HAP-1 (cell line): ENCODE data around the gene AHNAK2.

Source experiments
- DNase-seq, 2 experiments: peaks; one replicate each; pipeline ENCODE4 v3.0.0-alpha.2; 2016 to 2020; ENCODE audit warnings: low spot score in 2 of 2
- H3K27me3 ChIP-seq: fragments of 250-450 bp; sonication (Bioruptor Pico); 2 replicates; pipeline ENCODE4 v1.5.1; 2020; ENCODE audit warnings: low read depth, mild to moderate bottlenecking, moderate library complexity
- H3K36me3 ChIP-seq: fragments of 250-450 bp; sonication (Bioruptor Pico); replicated peaks from 2 replicates; pipeline ENCODE4 v1.5.1; 2020; ENCODE audit warnings: mild to moderate bottlenecking
- H3K4me1 ChIP-seq: fragments of 250-450 bp; sonication (Bioruptor Pico); 2 replicates; pipeline ENCODE4 v1.5.1; 2020; ENCODE audit warnings: mild to moderate bottlenecking
- H3K4me3 ChIP-seq: fragments of 250-450 bp; sonication (Bioruptor Pico); 2 replicates; pipeline ENCODE4 v1.5.1; 2020; ENCODE audit warnings: mild to moderate bottlenecking, moderate library complexity
- H3K9me3 ChIP-seq: fragments of 250-450 bp; sonication (Bioruptor Pico); 2 replicates; pipeline ENCODE4 v1.5.1; 2020; ENCODE audit warnings: mild to moderate bottlenecking, moderate library complexity
- in situ Hi-C: fragments of 300-500 bp; cut with MboI; formaldehyde crosslinking; loops from 3 replicates; pipeline ENCODE4 v1.14.3; 2020; ENCODE audit warnings: low sequenced_read_pairs, inconsistent platforms, mixed read lengths

The AHNAK2 gene

GRCh38 chr14:105005929-105006830, 28.0 kb upstream of the AHNAK2 start:
- Histone ChIP-seq H3K4me3 (no peak overlapping the region), H3K36me3 (peaks cover 41% of the 10 kb centered on the region), H3K9me3 (no peaks in the 10 kb centered on the region), H3K4me1 (no peaks in the 10 kb centered on the region; the same call in 1 of the 2 replicates), H3K27me3 (no peaks in the 10 kb centered on the region)
- DNase-seq = no peak
- in situ Hi-C loops = no loop called here

GRCh38 chr14:105005329-105005928, 27.3 kb upstream of the AHNAK2 start:
- Histone ChIP-seq H3K9me3 (no peaks in the 10 kb centered on the region), H3K36me3 (peaks cover 34% of the 10 kb centered on the region), H3K4me3 (no peak overlapping the region), H3K27me3 (no peaks in the 10 kb centered on the region), H3K4me1 (no peaks in the 10 kb centered on the region; the same call in 1 of the 2 replicates)
- DNase-seq = no peak
- in situ Hi-C loops = no loop called here

GRCh38 chr14:104999361-104999760, 21.2 kb upstream of the AHNAK2 start:
- H3K4me1 ChIP-seq = no peaks in the 10 kb centered on the region
- no peaks in the 10 kb centered on the region for H3K9me3 ChIP-seq
- DNase-seq = no peak
- in situ Hi-C loops = no loop called here
- no peaks in the 10 kb centered on the region for H3K27me3 ChIP-seq
- no peak overlapping the region for H3K4me3 ChIP-seq
- no peaks in the 10 kb centered on the region for H3K36me3 ChIP-seq

DNA sequence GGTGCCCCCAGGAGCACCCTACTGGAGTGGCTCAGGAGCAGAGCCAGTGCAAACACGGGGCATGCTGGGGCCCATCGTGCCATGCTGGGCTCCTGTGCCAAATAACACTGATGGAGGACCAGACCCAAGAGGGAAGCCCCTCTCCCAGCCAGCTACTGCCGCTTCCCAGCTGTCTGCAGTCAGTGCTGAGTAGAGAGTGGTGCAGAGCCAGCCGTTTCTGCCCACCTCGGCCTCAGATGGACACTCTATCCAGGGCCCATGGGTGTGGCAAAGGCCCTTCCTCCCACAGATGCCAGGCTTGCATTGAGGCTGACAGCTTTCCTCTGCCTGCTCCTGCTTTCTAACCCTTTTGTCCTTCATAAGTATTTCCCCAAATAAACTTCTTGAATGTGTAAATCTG, 20.6 kb upstream of the AHNAK2 start:
- no peaks in the 10 kb centered on the region for H3K4me1 ChIP-seq
- in situ Hi-C loops = no loop called here
- no peaks in the 10 kb centered on the region for H3K27me3 ChIP-seq
- no peak for DNase-seq
- H3K9me3 ChIP-seq = no peaks in the 10 kb centered on the region
- no peaks in the 10 kb centered on the region for H3K36me3 ChIP-seq
- H3K4me3 ChIP-seq = no peak overlapping the region

GRCh38 chr14:104996483-104996882, 18.3 kb upstream of the AHNAK2 start:
- Histone ChIP-seq H3K9me3 (no peaks in the 10 kb centered on the region), H3K4me3 (no peak overlapping the region), H3K36me3 (no peaks in the 10 kb centered on the region), H3K27me3 (no peaks in the 10 kb centered on the region), H3K4me1 (no peaks in the 10 kb centered on the region)
- in situ Hi-C loops = no loop called here
- DNase-seq = no peak

DNA sequence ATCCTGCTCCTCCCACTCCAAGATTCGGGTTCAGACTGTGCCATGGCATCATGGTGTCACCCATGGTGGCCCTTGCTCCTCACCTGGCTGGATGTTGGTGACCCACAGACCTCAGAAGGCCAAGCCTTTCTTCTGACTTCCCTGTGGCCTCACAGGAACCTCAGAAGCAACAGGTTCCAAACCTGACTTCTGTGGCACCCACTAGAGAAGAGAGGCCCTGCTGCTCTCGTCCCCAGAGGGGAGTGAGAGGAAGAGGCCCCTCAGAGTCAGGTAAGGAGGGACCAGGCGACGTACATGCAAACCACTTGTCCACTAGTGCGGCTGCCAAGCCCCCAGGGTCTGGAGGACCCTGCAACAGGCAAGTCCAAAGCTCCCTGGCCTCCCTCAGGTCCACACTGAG, 17.9 kb upstream of the AHNAK2 start:
- Histone ChIP-seq H3K27me3 (no peaks in the 10 kb centered on the region), H3K9me3 (no peaks in the 10 kb centered on the region), H3K4me1 (no peaks in the 10 kb centered on the region), H3K36me3 (no peaks in the 10 kb centered on the region), H3K4me3 (no peak overlapping the region)
- DNase-seq = no peak
- in situ Hi-C loops = no loop called here

GRCh38 chr14:104994978-104995377, 16.8 kb upstream of the AHNAK2 start:
- no peaks in the 10 kb centered on the region for H3K36me3 ChIP-seq
- no peaks in the 10 kb centered on the region for H3K4me1 ChIP-seq
- H3K27me3 ChIP-seq = no peaks in the 10 kb centered on the region
- in situ Hi-C loops = no loop called here
- DNase-seq = no peak
- H3K9me3 ChIP-seq = no peaks in the 10 kb centered on the region
- no peak overlapping the region for H3K4me3 ChIP-seq

GRCh38 chr14:104993808-104994591, 15.8 kb upstream of the AHNAK2 start:
- Histone ChIP-seq H3K36me3 (no peaks in the 10 kb centered on the region), H3K4me1 (no peaks in the 10 kb centered on the region), H3K27me3 (no peaks in the 10 kb centered on the region), H3K9me3 (no peaks in the 10 kb centered on the region), H3K4me3 (no peak overlapping the region)
- in situ Hi-C loops = no loop called here
- DNase-seq = no peak

GRCh38 chr14:104993306-104993705, 15.1 kb upstream of the AHNAK2 start:
- in situ Hi-C loops = no loop called here
- no peaks in the 10 kb centered on the region for H3K27me3 ChIP-seq
- no peaks in the 10 kb centered on the region for H3K36me3 ChIP-seq
- no peak overlapping the region for H3K4me3 ChIP-seq
- DNase-seq = no peak
- no peaks in the 10 kb centered on the region for H3K9me3 ChIP-seq
- no peaks in the 10 kb centered on the region for H3K4me1 ChIP-seq

DNA sequence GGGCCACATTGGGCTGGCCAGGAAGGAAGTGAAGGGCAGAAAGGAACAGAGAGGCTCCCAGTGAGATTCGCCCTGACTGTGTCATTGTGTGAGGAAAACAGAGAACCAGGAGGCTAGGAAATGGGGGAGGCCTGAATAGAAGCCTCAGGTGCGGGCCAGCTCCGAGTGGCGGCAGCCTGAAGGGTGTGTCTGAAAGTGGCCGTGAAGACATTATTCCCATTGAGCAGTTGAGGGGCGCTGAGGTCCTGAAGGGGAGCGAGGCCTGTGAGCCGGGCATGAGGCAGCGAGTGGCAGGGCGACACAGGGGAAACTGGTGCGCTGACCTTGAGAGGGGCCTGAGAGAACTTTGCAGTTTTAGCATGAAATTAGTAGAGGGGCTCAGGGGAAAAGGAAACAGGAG, 14.3 kb upstream of the AHNAK2 start:
- H3K4me3 ChIP-seq = no peak overlapping the region
- no peaks in the 10 kb centered on the region for H3K9me3 ChIP-seq
- DNase-seq = no peak
- in situ Hi-C loops = no loop called here
- H3K4me1 ChIP-seq = no peaks in the 10 kb centered on the region
- H3K27me3 ChIP-seq = no peaks in the 10 kb centered on the region
- H3K36me3 ChIP-seq = no peaks in the 10 kb centered on the region

DNA sequence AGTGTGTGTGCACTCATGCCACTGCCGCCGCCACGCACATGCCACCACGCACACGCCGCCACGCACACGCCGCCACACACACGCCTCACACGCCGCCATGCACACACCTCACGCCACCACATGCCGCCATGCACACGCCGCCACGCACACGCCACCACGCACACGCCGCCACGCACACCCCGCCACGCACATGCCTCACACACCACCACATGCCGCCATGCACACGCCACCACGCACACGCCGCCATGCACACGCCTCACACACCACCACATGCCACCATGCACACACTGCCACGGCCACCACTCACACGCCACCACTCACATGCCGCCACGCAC, 13.7 kb upstream of the AHNAK2 start:
- no peak for DNase-seq
- no peaks in the 10 kb centered on the region for H3K27me3 ChIP-seq
- in situ Hi-C loops = no loop called here
- no peak overlapping the region for H3K4me3 ChIP-seq
- no peaks in the 10 kb centered on the region for H3K36me3 ChIP-seq
- H3K9me3 ChIP-seq = no peaks in the 10 kb centered on the region
- no peaks in the 10 kb centered on the region for H3K4me1 ChIP-seq

GRCh38 chr14:104989951-104990303, 11.8 kb upstream of the AHNAK2 start:
- in situ Hi-C loops = no loop called here
- H3K27me3 ChIP-seq = no peaks in the 10 kb centered on the region
- no peaks in the 10 kb centered on the region for H3K9me3 ChIP-seq
- no peak overlapping the region for H3K4me3 ChIP-seq
- no peaks in the 10 kb centered on the region for H3K4me1 ChIP-seq
- DNase-seq = no peak
- no peaks in the 10 kb centered on the region for H3K36me3 ChIP-seq

DNA sequence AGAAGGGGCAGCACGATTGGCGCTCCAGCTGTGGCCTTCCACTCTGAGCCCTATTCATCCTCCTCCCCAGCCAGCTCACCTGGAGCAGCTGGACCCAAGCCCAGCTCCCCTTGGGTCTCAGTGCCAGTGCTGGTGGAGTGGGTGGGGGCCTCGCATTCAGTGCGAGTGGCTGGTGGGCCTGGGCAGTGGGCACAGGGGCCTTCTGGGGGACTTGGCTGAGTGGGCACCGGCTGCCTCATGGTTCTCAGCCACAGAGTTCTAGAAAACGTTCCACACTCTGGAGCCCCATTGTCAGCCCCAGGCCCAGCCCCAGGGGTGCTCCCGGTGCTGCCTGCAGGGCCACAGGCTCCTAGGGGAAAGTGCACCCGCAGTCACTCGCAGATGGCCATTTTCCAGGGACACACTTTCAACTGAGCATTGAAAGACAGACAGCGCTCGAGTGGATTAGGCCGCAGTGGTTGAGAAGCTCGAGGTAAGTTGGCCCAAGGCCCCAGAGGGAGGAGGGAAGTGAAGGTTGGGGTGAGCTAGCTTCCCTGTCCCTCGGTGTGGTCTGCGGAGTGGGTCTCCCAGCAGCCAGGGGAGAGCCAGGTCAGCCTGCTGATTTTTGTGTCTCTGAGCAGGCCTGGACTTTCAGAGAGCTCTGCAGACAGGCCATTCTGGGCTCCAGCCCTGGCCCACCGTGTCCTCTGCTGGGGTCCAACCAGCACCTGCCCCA, 11.2 kb upstream of the AHNAK2 start:
- DNase-seq = no peak
- no peaks in the 10 kb centered on the region for H3K4me1 ChIP-seq
- in situ Hi-C loops = no loop called here

More for the DNA sequence above, 11.2 kb upstream of the AHNAK2 start:
- Histone ChIP-seq H3K9me3 (no peaks in the 10 kb centered on the region), H3K36me3 (no peaks in the 10 kb centered on the region), H3K27me3 (no peaks in the 10 kb centered on the region), H3K4me3 (no peak overlapping the region)
